ENCODE measurements around the gene EVA1A. TPM values are rescaled to one million over a fixed set of nuclear protein-coding genes. Genes with fewer than 3 reads are reported as not detected.
A peak's percentile ranks its signal among the peaks of the same experiment; 100 is the strongest.
"Not testable (repeated sequence)": the region's sequence is repeated elsewhere in the genome, so short reads cannot be mapped to it uniquely, and the experiment has no call there.

Gene EVA1A
- total RNA-seq, 4 donors from 2014 or later: 0.17 to 1.2 (median 0.69) TPM; not detected in 1

- H3K27me3 ChIP-seq: no peaks in the 10 kb centered on the region
- H3K9me3 ChIP-seq: no peaks in the 10 kb centered on the region
- peak; percentile 45 for DNase-seq (ENCODE audit: extremely low spot score)
- H3K4me1 ChIP-seq: no peaks in the 10 kb centered on the region
- 100% methylated on average over 1 of the region's 1 CpG for WGBS
- TF ChIP-seq, protein P1, sequence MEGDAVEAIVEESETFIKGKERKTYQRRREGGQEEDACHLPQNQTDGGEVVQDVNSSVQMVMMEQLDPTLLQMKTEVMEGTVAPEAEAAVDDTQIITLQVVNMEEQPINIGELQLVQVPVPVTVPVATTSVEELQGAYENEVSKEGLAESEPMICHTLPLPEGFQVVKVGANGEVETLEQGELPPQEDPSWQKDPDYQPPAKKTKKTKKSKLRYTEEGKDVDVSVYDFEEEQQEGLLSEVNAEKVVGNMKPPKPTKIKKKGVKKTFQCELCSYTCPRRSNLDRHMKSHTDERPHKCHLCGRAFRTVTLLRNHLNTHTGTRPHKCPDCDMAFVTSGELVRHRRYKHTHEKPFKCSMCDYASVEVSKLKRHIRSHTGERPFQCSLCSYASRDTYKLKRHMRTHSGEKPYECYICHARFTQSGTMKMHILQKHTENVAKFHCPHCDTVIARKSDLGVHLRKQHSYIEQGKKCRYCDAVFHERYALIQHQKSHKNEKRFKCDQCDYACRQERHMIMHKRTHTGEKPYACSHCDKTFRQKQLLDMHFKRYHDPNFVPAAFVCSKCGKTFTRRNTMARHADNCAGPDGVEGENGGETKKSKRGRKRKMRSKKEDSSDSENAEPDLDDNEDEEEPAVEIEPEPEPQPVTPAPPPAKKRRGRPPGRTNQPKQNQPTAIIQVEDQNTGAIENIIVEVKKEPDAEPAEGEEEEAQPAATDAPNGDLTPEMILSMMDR (IDR thresholded peaks at IDR 0.05): no peak
- TF ChIP-seq POLR2A (IDR thresholded peaks at IDR 0.05; ENCODE audit: low read depth): no peak
- no peak for TF ChIP-seq POLR2AphosphoS5 (IDR thresholded peaks at IDR 0.05)
- no peak for TF ChIP-seq EP300 (IDR thresholded peaks at IDR 0.05)
- no peaks in the 10 kb centered on the region for H3K36me3 ChIP-seq
- intact Hi-C loops (cut with DNase I): no loop called here
- H3K4me3 ChIP-seq: no peak overlapping the region
- no peak overlapping the region for H3K27ac ChIP-seq (replicated peaks in 1 of 4)
Observed at GRCh38 chr2:75488157-75488556, 72.6 kb downstream of the EVA1A start.

DNA sequence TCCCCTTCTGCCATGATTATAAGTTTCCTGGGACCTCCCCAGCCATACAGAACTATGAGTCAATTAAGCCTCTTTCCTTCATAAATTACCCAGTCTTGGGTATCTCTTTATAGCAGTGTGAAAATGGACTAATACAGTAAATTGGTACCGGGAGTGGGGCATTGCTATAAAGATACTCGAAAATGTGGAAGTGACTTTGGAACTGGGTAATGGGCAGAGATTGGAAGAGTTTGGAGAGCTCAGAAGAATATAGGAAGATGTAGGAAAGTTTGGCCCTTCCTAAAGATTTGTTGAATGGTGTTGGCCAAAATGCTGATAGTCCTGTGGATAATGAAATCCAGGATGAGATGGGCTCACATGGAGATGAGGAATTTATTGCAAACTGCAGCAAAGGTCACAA, 74.0 kb downstream of the EVA1A start:
- H3K4me3 ChIP-seq; H3K27ac ChIP-seq (replicated peaks in 1 of 4); H3K4me1 ChIP-seq; H3K36me3 ChIP-seq; intact Hi-C loops (cut with DNase I); H3K27me3 ChIP-seq; H3K9me3 ChIP-seq: not testable (repeated sequence)
- peak; percentile 57 for DNase-seq (ENCODE audit: extremely low spot score)
- WGBS: 91% methylated on average over 2 of the region's 2 CpGs

DNA sequence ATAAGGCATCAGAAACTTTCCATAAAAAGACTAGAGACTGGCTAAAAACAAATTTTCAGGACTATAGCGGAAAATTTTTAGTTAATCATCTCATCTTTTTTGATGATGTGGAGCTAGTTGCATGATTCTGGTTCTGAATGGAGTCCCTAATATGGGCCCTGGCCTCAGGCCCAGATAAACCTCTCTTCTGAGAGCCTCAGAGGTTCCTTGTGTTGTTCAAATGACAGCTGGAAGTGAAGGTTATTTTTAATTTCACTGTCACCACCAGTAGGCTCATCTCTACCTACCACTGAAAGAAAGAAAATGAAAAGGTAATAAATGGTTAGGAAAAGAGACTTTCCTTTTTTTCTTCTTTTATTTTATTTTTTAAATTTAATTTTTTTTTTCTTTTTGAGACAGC, 75.9 kb downstream of the EVA1A start:
- H3K4me3 ChIP-seq: no peak overlapping the region
- no peak for DNase-seq (ENCODE audit: extremely low spot score)
- no peaks in the 10 kb centered on the region for H3K36me3 ChIP-seq
- H3K27ac ChIP-seq (replicated peaks in 1 of 4): no peak overlapping the region
- intact Hi-C loops (cut with DNase I): no loop called here
- H3K9me3 ChIP-seq: no peaks in the 10 kb centered on the region
- 95% methylated on average over 1 of the region's 1 CpG for WGBS
- H3K4me1 ChIP-seq: no peaks in the 10 kb centered on the region
- H3K27me3 ChIP-seq: no peaks in the 10 kb centered on the region
- TF ChIP-seq POLR2A (IDR thresholded peaks at IDR 0.05; ENCODE audit: low read depth) (no peak), POLR2AphosphoS5 (IDR thresholded peaks at IDR 0.05) (no peak), EP300 (IDR thresholded peaks at IDR 0.05) (no peak)
- TF ChIP-seq, protein P1 (IDR thresholded peaks at IDR 0.05): no peak

- WGBS: 92% methylated on average over 6 of the region's 6 CpGs
- no peak overlapping the region for H3K27ac ChIP-seq (replicated peaks in 1 of 4)
- H3K27me3 ChIP-seq: no peaks in the 10 kb centered on the region
- no peak for DNase-seq (ENCODE audit: extremely low spot score)
- intact Hi-C loops (cut with DNase I): no loop called here
- TF ChIP-seq POLR2AphosphoS5 (IDR thresholded peaks at IDR 0.05) (no peak), POLR2A (IDR thresholded peaks at IDR 0.05; ENCODE audit: low read depth) (no peak), EP300 (IDR thresholded peaks at IDR 0.05) (no peak)
- TF ChIP-seq, protein P1 (IDR thresholded peaks at IDR 0.05): no peak
- no peaks in the 10 kb centered on the region for H3K36me3 ChIP-seq
- H3K4me3 ChIP-seq: no peak overlapping the region
- H3K9me3 ChIP-seq: no peaks in the 10 kb centered on the region
- no peaks in the 10 kb centered on the region for H3K4me1 ChIP-seq
Observed at GRCh38 chr2:75483878-75484277, 76.9 kb downstream of the EVA1A start.

DNA sequence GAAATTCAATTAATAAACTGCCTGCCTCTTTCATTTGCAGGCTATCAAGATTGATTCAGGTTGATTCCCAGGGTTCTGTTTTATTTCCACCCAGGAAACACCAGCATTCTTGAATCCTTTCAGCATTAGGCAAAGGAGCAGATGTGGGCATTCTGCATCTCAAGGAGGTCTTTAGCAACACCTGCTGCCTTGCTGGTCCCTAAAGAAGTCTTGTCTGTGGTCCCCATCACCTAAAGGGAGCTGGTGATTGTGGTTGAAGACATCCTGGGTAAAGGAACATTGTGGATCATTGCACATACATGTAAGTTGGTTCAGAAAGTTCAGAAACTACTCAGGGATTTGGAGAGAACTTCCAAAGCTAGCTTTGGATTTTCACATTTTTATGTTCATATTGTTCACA, 78.3 kb downstream of the EVA1A start:
- intact Hi-C loops (cut with DNase I): no loop called here
- H3K27ac ChIP-seq (replicated peaks in 1 of 4): no peak overlapping the region
- TF ChIP-seq, protein P1 (IDR thresholded peaks at IDR 0.05): no peak
- no peak for TF ChIP-seq POLR2AphosphoS5 (IDR thresholded peaks at IDR 0.05)
- no peak for TF ChIP-seq EP300 (IDR thresholded peaks at IDR 0.05)
- TF ChIP-seq POLR2A (IDR thresholded peaks at IDR 0.05; ENCODE audit: low read depth): no peak

More for the DNA sequence above, 78.3 kb downstream of the EVA1A start:
- no peaks in the 10 kb centered on the region for H3K4me1 ChIP-seq
- no peaks in the 10 kb centered on the region for H3K36me3 ChIP-seq
- H3K27me3 ChIP-seq: no peaks in the 10 kb centered on the region
- H3K4me3 ChIP-seq: no peak overlapping the region
- no peaks in the 10 kb centered on the region for H3K9me3 ChIP-seq
- no peak for DNase-seq (ENCODE audit: extremely low spot score)
